Fibroblast of skin of scalp (primary cell): ENCODE data around the gene RBM27. TPM values are rescaled to one million over a fixed set of nuclear protein-coding genes. Genes with fewer than 3 reads are reported as not detected.
"Not testable (repeated sequence)": the region's sequence is repeated elsewhere in the genome, so short reads cannot be mapped to it uniquely, and the experiment has no call there.

Experiments
- DNase-seq: peaks from one replicate; pipeline ENCODE4 v3.0.0-alpha.2; 2013
- polyA plus RNA-seq, 2 experiments: library from polyadenylated mRNA; unstranded; fragments of 120-200 nt; gene quantifications; one replicate each; pipeline ENCODE4 v1.2.1, GENCODE V29; 2013; ENCODE audit not compliant: insufficient read length in 2 of 2

RBM27 gene, protein sequence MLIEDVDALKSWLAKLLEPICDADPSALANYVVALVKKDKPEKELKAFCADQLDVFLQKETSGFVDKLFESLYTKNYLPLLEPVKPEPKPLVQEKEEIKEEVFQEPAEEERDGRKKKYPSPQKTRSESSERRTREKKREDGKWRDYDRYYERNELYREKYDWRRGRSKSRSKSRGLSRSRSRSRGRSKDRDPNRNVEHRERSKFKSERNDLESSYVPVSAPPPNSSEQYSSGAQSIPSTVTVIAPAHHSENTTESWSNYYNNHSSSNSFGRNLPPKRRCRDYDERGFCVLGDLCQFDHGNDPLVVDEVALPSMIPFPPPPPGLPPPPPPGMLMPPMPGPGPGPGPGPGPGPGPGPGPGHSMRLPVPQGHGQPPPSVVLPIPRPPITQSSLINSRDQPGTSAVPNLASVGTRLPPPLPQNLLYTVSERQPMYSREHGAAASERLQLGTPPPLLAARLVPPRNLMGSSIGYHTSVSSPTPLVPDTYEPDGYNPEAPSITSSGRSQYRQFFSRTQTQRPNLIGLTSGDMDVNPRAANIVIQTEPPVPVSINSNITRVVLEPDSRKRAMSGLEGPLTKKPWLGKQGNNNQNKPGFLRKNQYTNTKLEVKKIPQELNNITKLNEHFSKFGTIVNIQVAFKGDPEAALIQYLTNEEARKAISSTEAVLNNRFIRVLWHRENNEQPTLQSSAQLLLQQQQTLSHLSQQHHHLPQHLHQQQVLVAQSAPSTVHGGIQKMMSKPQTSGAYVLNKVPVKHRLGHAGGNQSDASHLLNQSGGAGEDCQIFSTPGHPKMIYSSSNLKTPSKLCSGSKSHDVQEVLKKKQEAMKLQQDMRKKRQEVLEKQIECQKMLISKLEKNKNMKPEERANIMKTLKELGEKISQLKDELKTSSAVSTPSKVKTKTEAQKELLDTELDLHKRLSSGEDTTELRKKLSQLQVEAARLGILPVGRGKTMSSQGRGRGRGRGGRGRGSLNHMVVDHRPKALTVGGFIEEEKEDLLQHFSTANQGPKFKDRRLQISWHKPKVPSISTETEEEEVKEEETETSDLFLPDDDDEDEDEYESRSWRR
- 14.8 TPM for polyA plus RNA-seq (2013, experiment 1 of 2; ENCODE audit: insufficient read length)
- 16.3 TPM for polyA plus RNA-seq (2013, experiment 2 of 2; ENCODE audit: insufficient read length)

DNA sequence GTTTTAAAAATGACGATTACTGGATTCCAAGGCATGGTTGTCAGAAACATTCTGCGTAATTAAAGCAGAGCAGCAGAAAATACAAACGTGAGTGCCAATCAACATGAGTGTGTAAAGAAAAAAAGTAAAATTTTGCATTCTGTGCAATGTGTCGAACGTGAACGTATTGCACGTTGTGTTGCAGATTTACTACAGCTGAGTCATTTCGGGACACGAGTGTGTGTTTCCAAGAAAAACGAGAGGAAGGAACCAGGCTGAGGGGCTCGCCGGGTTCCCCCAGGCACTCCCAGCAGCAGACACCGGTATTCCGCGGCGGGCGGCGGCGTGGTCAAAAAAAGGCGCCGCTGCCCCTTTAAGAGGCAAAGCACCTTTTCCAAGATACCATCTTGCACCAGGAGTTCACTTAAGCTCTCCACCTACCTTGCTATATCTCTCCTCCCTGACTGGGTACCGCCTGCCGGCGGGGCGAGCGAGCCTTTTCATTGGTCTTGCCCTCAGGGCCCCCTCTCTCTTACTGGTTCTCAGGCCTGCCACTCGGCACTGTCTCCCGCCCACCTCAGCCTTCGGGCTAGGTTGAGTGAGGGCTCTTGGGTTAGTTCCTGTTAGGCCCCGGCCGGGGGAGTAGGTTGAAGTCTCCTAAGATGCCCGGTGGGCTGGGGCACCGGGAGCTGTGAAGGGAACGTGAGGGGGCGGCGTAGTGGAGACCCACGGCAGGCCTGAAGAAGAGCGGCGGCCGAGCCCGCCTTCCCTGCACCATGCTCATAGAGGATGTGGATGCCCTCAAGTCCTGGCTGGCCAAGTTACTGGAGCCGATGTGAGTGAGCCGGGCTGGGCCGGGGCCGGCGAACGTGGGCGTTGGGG, at the start of gene RBM27:
RBM27 (plus strand) TSS at position 595 of the 861 bp plus-strand sequence; CDS start at position 756, 161 bp downstream.
- DNase-seq = peak; percentile 98

DNA sequence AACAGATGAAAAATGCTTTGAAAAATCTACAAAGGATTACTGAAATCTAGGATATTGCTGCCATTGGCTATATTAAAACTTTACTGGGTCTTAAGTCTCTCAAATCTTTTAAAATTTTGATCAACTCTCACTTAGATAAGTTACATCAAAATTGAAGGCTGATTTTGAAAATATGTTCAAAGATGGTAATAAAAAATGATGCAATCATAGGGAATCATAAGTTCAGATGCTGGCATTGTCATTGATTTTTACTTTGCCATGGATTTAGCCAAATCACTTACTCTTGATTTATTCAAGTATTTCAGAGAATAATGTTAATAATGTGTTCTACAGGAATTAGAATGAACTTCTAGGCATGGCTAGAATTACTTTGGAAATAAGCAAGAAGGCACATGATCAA, 45.1 kb upstream of the RBM27 start:
- no peak for DNase-seq

DNA sequence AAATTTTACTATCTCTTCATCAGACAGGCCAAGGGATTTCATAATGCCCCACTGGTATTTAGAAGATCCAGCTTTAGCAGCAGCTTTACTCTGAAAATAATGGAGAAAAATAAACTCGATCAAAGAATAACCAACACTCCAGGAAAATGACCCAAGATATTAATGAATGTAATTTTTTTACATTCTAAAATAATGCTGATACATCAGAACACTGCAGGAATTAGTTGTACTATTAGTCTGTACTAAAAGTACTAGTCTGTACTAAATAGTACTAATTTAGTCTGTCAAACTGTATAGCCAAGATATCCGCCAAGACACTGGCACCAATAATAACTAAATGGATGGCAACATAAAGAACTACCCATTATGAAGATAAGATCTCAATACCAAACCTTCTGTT, 39.0 kb upstream of the RBM27 start:
- no peak for DNase-seq

DNA sequence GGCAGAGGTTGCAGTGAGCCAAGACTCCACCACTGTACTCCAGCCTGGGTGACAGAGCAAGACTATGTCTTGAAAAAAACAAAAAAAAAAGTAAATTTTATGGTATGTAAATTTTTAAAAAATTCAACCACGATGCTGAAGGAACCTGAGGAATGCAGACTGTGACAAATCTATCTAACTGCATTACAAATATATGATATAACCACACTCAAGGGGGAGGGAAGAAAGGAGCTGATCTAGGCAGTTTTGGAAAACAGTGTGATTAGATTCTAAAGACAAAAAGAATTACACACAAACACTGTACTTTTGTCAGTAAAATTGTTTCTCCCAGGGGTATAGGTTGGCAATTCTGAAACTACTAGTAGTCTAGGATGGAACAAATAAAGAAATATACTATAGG, 37.9 kb upstream of the RBM27 start:
- DNase-seq = peak; percentile 57

DNA sequence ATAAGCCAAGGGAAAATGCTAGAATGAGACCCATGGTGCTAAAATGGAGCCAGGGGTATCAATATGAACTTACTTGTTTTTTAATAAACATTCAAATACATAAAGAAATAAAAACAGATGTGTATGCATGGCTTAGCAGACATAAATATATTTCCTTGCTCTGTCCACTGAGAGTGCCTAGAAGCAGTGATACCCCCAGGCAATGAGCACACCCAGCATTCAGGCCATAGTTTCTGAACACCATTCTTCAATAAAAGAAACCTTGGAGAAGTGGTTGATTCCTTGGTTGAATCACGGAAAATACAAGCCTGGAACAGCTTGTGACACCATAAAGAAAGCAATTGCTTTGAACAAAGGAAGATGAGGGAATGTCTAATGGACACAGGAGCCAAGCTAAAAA, 37.5 kb upstream of the RBM27 start:
- no peak for DNase-seq

DNA sequence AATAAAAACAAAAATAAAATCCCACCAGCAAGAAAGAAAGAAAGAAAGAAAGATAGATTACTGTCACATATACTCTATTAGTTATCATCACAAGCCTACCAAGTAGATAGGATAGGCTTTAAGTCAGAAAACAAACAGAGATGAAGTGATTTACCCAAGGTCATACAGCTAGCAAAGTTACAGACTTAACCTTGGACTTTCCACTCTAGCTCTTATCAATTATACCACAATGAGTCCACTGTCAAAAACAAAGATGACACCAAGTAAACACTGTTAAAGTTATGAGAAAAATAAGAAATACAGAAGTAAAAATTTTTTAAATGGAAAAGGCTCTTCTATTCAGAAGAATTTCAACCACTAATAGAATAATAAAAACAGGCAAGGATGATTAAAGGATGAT, 34.3 kb upstream of the RBM27 start:
- DNase-seq = no peak

DNA sequence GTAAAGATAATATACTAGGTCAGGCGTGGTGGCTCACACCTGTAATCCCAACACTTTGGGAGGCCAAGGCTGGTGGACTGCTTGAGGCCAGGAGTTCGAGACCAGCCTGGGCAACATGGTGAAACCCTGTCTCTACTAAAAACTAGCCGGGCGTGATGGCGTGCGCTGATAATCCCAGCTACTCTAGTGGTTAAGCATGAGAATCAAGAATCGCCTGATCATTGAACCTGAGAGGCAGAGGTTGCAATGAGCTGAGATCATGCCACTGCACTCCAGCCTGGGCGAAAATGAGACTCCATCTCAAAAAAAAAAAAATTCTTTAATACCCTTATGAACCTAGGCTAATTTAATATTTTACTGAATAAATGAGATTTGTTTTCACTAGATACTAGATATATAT, 30.4 kb upstream of the RBM27 start:
- not testable (repeated sequence) for DNase-seq

DNA sequence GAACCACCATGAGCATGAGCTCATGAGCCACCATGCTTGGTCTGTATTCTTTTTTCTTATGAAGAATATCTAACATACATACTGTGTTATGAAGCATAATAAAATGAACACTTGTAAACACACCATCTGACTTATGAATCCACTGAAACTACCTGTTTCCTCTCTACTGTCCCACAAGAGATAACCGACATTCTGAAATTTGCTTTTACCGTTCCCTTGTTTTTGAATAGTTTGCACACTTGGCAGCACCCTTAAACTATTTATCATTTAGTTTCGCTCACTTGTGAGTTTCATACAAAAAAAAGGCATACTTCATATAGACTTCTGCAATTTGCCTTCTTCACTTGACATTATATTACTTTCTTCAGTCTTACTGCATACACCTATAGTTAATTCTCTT, 29.8 kb upstream of the RBM27 start:
- no peak for DNase-seq

DNA sequence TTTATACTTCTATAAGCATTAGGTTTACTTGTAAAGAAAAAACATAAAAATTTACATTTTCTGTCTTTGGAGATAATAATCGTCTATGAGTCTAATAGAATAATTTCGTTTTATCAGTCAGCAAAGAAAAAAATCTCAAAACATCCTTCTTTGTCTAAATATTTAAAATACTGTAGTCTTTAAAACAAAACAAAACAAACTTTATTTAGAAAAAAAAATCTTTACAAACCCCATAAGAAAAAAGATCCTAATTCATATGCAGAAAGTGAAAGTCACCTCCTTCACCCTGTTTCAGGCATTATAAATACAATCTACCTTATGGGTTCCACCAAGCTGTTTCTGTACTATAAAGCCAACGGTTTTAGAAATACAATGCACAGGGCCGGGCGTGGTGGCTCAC, 26.6 kb upstream of the RBM27 start:
- no peak for DNase-seq

DNA sequence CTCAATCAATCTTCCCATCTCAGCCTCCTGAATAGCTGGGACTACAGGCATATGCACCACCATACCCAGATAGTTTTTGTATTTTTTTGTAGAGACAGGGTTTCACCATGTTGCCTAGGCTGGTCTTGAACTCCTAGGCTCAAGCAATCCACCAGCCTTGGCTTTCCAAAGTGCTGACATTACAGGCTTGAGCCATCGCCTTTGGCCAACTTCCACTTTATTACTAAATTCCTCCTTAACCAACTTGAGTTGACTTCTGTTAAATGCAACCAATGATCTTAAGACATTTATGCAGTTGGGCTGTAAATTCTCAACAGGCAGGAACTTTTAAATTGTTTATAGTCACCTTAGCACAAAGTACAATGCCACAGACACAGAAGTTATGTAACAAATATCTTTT, 23.7 kb upstream of the RBM27 start:
- no peak for DNase-seq

DNA sequence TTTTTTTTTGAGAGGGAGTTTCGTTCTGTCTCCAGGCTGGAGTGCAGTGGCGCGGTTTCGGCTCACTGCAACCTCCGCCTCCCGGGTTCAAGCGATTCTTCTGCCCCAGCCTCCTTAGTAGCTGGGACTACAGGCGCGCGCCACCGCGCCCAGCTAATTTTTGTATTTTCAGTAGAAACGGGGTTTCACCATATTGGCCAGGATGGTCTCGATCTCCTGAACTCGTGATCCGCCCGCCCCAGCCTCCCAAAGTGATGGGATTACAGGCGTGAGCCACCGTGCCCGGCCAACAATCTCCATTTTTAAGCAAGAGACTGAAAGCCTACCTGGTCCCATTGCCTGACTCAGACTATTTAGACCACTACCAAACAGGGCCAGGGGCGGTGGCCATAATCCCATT, 20.0 kb upstream of the RBM27 start:
- DNase-seq = not testable (repeated sequence)

DNA sequence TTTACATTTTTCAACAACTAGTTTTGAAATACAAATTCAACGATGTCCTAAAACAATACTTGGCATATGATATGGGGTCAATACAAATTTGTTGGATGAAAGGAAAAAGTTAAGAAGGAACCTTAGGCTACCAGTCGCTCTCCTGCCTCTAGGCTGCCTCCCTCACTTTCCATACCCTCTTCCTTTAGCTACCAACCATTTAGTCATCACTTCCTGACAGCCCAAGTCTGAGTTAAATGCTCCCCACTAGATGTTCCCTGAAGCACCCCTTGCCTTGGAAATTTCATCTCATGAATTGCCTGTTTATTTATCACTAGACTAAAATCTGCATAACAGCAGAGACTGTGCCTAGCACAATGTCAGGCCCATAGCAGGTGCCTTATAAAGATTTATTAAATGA, 18.2 kb upstream of the RBM27 start:
- DNase-seq = no peak

DNA sequence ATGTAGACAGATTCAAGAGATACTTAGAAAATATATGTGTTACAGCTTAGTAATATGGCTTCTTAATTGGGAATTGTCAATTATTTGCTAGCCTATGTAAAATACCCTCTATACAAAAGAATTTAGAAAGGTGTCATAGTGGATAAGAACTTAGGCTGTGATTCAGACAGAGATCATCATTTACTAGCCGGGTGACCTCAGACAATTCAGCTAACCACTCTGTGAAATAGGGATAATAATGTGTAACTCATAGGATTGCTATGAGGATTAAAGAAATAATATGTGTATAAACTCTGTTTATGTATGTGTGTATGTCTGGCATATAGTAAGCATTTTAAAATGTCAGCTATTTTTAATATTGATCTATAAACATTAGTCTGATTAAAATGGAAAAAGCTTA, 15.0 kb upstream of the RBM27 start:
- DNase-seq = peak; percentile 43

DNA sequence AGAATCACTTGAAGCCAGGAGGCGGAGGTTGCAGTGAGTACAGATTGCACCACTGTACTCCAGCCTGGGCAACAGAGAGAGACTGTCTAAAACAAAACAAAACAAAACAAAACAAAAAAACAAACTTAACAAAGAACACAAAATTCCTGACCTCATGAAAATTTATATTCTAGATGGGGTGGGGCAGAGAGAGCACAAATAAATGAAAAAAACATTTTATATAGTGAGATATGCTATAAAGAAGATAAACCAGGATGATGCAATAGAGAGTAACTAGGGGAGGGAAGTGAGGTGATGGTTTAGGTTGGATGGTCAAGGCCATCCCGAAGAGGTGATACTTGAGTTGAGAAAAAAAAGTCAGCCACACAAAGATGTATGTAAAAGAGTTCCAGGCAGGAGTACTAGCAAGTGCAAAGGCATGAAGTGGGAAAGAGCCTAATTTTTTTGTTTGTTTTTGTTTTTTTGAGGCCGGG, 10.8 kb upstream of the RBM27 start:
- DNase-seq = no peak

DNA sequence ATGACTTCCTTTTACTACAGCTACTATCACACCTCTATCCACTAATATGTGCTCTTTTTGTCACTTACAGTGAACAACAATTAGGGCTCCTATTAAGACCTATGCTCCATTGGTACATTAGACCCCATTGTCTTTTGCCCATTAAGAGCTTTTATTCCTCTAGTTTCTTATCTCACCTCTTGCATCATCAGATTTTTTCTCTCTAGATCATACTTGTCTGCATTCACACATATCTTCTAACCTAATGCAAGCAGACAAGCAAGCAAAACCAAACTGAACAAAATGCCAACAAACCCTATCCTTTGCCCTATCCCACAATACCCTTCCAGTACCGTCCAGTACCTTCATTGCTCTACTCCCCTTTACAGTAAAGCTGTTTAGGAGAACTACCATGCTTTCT, 10.1 kb upstream of the RBM27 start:
- no peak for DNase-seq

DNA sequence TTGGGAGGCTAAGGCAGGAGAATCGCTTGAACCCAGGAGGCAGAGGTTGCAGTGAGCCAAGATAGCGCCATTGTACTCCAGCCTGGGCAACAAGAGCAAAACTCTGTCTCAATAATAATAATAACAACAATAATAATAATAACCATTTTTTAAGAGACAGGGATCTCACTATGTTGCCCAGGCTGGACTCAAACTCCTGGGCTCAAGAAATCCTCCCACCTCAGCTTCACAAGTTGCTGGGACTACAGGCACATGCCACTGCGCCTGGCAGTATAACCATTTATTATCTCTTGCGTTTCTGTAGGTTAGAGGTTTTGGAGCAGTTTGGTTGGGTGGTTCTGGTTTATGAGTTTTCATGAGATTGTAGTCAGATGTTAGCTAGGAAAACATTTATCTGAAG, 8.4 kb upstream of the RBM27 start:
- DNase-seq = not testable (repeated sequence)

DNA sequence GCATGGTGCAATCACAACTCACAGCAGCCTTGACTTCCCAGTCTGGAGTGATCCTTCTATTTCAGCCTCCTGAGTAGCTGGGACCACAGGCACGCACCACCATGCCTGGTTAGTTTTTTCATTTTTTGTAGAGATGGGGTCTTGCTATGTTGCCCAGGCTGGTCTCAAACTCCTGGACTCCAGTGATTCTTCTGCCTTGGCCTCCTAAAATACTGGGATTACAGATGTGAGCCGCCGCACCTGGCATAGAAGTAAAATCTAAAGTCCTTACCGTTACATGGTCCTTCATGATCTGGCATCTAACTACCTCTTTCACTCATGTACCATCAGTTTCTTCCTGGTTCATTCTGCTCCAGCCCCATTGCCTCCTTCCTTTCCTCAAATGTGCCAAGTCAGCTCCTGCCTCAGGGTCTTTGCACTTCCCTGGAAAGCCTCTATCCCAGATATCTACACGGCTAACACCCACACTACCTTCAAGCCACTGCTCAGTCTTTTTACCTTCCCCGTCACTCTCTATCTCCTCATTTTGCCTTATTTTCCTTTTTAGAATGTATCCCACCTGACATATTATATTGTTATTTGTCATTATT, 6.9 kb upstream of the RBM27 start:
- no peak for DNase-seq

DNA sequence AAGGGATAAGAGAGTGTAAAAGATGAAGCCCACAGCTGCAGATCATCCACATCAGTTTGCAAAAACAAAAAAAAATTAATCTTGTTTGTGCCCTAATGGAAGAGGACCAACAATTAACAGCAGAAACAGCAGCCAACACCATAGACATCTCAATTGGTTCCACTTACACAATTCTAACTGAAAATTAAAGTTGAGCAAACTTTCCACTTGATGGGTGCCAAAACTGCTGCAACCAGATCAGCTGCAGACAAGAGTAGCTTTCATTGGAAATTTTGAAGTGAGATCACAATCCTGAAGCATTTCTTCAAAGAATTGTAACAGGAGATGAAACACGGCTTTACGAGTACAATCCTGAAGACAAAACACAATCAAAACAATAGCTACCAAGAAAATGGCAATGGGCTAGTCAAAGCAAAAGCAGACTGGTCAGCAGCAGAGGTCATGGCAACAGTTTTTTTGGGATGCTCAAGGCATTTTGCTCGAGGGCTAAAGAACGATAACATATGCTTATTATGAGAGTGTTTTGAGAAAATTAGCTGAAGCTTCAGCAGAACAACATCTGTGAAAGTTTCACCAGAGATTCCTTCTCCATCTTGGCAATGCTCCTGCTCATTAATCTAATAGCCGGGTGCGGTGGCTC, 4.1 kb upstream of the RBM27 start:
- no peak for DNase-seq

DNA sequence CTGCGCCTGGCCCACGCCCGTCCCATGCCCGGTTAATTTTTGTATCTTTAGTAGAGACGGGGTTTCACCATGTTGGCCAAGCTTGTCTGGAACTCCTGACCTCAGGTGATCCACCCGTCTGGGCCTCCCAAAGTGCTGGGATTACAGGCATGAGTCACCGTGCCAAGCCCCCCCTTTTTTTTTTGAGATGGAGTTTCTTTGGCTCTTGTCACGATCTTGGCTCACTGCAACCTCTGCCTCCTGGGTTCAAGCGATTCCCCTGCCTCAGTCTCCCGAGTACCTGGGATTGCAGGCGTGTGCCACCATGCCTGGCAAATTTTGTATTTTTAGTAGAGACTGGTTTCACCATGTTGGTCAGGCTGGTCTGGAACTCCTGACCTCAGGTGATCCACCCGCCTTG, 1.6 kb upstream of the RBM27 start:
- DNase-seq = not testable (repeated sequence)

DNA sequence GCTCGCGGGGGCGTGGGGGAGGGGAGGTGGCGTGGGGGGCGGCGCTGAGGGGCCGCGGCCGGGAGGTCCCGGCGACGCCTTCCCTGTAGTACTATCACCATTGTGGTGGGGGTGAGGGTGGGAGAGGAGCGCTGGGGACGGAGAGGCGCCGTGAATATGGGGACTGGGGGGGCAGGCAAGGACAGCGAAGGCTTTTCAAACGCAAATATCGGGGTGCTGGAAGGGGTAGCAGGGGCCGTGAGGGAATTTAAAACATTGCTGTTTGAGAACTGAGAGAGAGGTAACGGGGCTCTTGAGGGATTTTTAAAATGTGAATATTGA, 427 bp downstream of the RBM27 start:
- no peak for DNase-seq

DNA sequence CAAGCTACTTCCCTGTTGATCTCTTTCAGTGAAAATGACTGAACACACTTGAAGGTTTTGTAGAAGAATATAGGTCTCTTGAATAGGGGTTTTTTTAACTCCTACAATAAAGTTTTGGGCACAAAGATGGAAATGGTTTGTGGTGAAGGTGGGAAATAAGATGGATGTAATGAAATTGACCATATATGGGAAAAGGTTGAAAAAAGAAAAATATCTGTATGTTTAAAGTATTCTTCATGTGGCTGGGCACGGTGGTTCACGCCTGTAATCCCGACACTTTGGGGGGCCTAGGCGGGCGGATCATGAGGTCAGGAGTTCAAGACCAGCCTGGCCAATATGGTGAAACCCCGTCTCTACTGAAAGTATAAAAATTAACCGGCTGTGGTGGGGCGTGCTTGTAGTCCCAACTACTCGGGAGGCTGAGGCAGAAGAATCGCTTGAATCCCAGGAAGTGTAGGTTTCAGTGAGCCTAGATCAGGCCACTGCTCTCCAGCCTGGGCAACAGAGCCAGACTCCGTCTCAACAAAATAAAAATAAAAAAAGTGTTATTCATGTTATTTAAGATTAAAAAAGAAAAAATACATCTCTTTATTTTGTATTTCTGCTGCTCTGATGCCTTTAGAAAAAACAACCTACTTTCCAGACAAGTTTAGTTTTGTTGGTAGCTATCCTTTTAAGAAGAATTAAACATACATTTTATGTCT, 2.2 kb downstream of the RBM27 start:
- no peak for DNase-seq
